Glutamatergic neuron (in vitro differentiated cells): Measurements from ENCODE around the gene CHMP6. TPM values are rescaled to one million over a fixed set of nuclear protein-coding genes. Genes with fewer than 3 reads are reported as not detected.

ENCODE experiments used
- DNase-seq: peaks from one replicate; pipeline ENCODE4 v3.0.0; 2022
- H3K27ac Mint-ChIP-seq: one replicate; pipeline ENCODE4 v1.8.0; 2020; ENCODE audit warnings: mild to moderate bottlenecking, mixed read lengths, inconsistent platforms; ENCODE audit not compliant: unreplicated experiment
- H3K27me3 Mint-ChIP-seq: one replicate; pipeline ENCODE4 v1.8.0; 2020; ENCODE audit warnings: mild to moderate bottlenecking, moderate library complexity, mixed read lengths, inconsistent platforms; ENCODE audit not compliant: unreplicated experiment
- H3K36me3 Mint-ChIP-seq: one replicate; pipeline ENCODE4 v1.8.0; 2020; ENCODE audit warnings: mild to moderate bottlenecking, mixed read lengths, inconsistent platforms; ENCODE audit not compliant: unreplicated experiment
- H3K4me1 Mint-ChIP-seq: one replicate; pipeline ENCODE4 v1.8.0; 2020; ENCODE audit warnings: mild to moderate bottlenecking, low read depth, mixed read lengths, inconsistent platforms; ENCODE audit not compliant: unreplicated experiment
- H3K4me3 Mint-ChIP-seq: one replicate; pipeline ENCODE4 v1.8.0; 2020; ENCODE audit warnings: mild to moderate bottlenecking, mixed read lengths, inconsistent platforms; ENCODE audit not compliant: unreplicated experiment
- H3K9me3 Mint-ChIP-seq: one replicate; pipeline ENCODE4 v1.8.0; 2020; ENCODE audit warnings: mild to moderate bottlenecking, moderate library complexity, mixed read lengths, inconsistent platforms; ENCODE audit not compliant: unreplicated experiment
- CTCF ChIP-seq: fragments of 200-600 bp; sonication (generic); IDR thresholded peaks from one replicate; pipeline ENCODE4 v1.5.0; 2021; ENCODE audit not compliant: partially characterized antibody, unreplicated experiment
- total RNA-seq: library from RNA; stranded (reverse); fragmentation: NEBNext Ultra II Directional; extraction: Animal tissue kit (Norgen Biotek cat#: 25700); gene quantifications from one replicate; pipeline ENCODE4 v1.2.1, GENCODE V29; 2021; ENCODE audit not compliant: unreplicated experiment

CHMP6 gene
- total RNA-seq, 1 donor from 2014 or later: 24.3 TPM

GRCh38 chr17:81034168-81034777 is 42.6 kb downstream of the CHMP6 start:
- peaks cover 41% of the 10 kb centered on the region for H3K4me1 Mint-ChIP-seq
- H3K27me3 Mint-ChIP-seq: peaks cover 23% of the 10 kb centered on the region
- no peak for DNase-seq
- peaks cover 20% of the 10 kb centered on the region for H3K9me3 Mint-ChIP-seq
- H3K4me3 Mint-ChIP-seq: peak overlapping the region; percentile 90
- peak overlapping the region; percentile 86 for H3K27ac Mint-ChIP-seq
- no peak for TF ChIP-seq CTCF
- H3K36me3 Mint-ChIP-seq: no peaks in the 10 kb centered on the region

DNA sequence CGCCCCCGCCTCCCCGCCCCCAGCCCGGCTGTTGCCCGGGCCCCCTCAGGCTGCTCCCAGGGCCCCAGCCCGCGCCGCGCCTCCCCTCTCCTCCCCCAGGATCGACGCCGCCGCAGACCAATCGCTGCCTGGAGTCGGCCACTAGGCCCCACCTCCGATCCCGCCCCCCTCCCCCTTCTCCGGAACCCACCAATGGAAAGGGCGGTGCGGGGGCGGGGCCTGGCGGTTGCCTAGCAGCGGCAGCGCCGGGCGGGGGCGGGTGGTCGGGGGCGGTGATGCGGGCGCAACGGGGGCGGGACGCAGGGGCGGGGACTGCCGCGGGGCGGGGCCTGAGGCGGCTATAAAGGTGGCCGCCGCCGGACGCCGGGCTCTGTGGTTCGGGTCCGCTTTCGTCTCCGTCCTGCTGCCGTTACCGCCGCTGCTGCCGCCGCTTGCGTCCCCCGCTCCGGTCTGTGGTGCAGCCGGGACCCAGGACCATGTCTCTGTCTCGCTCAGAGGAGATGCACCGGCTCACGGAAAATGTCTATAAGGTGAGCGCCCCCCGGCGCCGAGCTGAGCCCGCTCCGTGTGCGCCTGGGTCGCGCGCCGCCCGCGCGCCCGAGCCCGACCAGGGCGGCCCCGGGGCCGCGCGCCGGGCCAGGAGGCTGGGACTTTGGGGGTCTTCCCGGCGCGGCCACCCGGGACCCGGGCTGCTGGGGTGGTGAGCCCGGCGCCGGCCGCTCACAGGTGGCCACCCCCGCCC is 43.3 kb downstream of the CHMP6 start, which contains the start of gene BAIAP2:
Gene BAIAP2 (plus strand): TSS at position 373 of the 742 bp plus-strand sequence. CDS start 104 bp downstream, at position 477.
- Mint-ChIP-seq H3K36me3 (no peaks in the 10 kb centered on the region), H3K4me1 (peaks cover 46% of the 10 kb centered on the region), H3K27me3 (peaks cover 23% of the 10 kb centered on the region), H3K27ac (peak within 1 kb of the TSS; percentile 92), H3K4me3 (peak within 1 kb of the TSS; percentile 93), H3K9me3 (peaks cover 21% of the 10 kb centered on the region)
- TF ChIP-seq CTCF: no peak
- DNase-seq: peak; percentile 99

DNA sequence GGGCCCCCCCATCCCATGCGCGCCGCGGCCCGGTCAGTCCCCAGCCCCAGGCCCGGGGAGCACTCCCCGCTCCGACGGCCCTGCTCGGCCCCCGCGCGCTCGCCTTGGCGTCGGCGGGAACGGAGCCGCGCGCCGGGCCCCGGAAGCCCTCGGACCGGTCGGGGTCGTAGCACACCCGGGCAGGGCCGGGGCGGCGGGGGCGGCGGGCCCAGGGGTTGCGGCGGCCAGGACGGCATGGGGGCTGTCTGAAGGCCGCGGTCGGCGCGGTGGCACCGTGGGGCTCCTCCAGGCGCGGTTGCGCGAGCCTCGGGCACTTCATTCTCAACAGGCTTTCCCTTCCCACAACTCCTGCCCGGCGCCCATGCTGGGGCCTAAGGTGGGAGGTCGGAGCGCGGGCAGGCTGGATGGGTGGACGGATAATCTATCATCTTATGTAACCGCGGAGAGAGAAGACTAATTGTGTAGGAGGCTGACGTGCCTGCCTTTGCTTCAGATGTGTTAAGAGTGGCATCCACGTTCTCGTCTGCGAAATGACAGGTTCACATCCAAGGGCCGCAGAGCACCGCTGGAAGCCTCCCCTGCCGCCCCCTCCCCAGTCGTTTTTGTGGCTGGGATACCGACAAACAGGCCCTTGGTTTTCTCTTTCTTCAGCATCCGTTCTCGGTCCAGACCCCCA is 44.0 kb downstream of the CHMP6 start:
- Mint-ChIP-seq H3K36me3 (no peaks in the 10 kb centered on the region), H3K27ac (peak overlapping the region; percentile 88), H3K4me3 (peak overlapping the region; percentile 93), H3K9me3 (peaks cover 21% of the 10 kb centered on the region), H3K27me3 (peaks cover 23% of the 10 kb centered on the region), H3K4me1 (peaks cover 44% of the 10 kb centered on the region)
- no peak for TF ChIP-seq CTCF
- no peak for DNase-seq

GRCh38 chr17:81036197-81036941 is 44.7 kb downstream of the CHMP6 start:
- no peak for DNase-seq
- Mint-ChIP-seq H3K9me3 (peaks cover 23% of the 10 kb centered on the region), H3K4me1 (peaks cover 41% of the 10 kb centered on the region), H3K36me3 (no peaks in the 10 kb centered on the region), H3K27me3 (peaks cover 23% of the 10 kb centered on the region), H3K27ac (peak overlapping the region; percentile 88), H3K4me3 (peak overlapping the region; percentile 93)
- no peak for TF ChIP-seq CTCF
